ENCODE data around the gene ZIC4. TPM values are rescaled to one million over a fixed set of nuclear protein-coding genes. Genes with fewer than 3 reads are reported as not detected.

ZIC4 gene
- total RNA-seq, 1 experiment from 2014 or later: 0.21 TPM

GRCh38 chr3:147418371-147418781, 12.0 kb upstream of the ZIC4 start:
- no peak for DNase-seq (ENCODE audit: low spot score)

DNA sequence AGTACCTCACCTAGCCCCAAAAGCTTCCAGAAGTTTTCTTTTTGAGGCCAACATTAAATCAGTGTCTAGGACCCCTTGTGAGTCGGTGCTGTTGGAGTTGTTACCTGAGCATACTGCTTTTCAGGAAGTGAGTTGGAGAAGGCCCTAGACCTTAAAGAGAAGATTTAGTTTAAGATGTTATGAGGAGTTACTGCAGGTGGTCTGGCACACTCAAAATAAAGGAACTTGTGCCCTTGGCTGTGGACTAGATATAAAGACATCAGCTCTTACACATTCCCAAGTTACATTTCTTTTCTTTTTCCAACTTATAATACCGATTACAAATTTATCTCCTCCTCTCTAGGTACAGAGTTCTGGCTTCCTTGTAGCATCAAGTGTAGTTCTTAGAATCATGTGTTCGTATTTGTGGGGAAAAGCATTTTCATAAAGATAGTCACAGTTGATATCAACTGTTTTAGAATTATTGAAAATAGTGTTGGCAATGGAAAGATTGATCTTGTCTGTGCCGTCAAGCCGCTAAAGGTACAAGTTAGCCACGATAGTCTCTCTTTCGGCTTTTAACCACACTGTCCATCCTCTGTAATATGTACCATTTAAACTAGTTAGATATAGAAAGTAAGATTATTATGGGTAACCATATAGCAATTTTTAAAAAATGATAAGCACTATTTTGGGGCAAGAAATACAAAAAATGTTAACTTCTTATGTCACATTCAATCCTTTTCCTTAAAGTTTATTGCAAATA, 11.4 kb upstream of the ZIC4 start:
- no peak for DNase-seq (ENCODE audit: low spot score)

GRCh38 chr3:147416931-147417330, 10.6 kb upstream of the ZIC4 start:
- no peak for DNase-seq (ENCODE audit: low spot score)

DNA sequence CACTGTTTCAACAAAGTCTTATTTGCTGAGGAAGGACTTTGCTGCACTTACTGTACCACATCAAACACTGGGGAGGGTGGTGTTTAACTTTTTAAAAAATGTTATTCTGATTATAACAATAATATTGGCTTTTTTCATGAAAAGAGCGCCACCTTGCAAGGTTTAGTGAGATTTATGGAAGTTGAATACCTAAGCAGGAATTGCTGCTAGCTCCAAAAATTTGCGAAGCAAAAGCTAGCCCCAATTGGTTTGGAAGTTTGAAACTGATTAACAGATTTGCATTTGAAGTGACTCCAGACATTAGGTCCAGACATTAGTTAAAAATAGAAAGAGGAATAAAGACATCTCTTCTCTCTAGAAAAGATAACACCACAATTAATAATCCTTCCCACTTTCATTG, 9.5 kb upstream of the ZIC4 start:
- no peak for DNase-seq (ENCODE audit: low spot score)

DNA sequence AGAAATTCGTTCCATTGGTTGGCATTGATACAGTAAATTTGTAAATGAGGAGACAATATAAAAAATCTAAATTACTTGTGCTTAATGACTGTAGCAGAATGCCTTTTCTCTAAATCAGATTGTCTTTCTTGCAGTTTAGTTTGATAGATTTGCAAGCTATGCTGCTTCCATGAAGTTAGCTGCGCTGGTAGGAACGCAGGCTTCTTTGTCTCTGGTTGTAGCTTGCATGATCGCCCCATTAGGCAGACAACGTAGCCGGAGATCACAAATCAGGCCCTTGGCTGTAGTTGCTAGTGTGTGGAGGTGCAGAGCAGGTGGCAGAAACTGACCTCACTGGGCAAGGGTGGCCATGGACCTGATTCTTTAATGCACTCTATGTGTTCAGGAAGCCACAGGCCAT, 8.9 kb upstream of the ZIC4 start:
- no peak for DNase-seq (ENCODE audit: low spot score)

- no peak for DNase-seq (ENCODE audit: low spot score)
These were observed 8.2 kb upstream of the ZIC4 start for GRCh38 chr3:147414390-147415138.

- no peak for DNase-seq (ENCODE audit: low spot score)
These were observed 7.5 kb upstream of the ZIC4 start for GRCh38 chr3:147413686-147414389.

GRCh38 chr3:147412917-147413685, 6.8 kb upstream of the ZIC4 start:
- DNase-seq (ENCODE audit: low spot score): no peak

DNA sequence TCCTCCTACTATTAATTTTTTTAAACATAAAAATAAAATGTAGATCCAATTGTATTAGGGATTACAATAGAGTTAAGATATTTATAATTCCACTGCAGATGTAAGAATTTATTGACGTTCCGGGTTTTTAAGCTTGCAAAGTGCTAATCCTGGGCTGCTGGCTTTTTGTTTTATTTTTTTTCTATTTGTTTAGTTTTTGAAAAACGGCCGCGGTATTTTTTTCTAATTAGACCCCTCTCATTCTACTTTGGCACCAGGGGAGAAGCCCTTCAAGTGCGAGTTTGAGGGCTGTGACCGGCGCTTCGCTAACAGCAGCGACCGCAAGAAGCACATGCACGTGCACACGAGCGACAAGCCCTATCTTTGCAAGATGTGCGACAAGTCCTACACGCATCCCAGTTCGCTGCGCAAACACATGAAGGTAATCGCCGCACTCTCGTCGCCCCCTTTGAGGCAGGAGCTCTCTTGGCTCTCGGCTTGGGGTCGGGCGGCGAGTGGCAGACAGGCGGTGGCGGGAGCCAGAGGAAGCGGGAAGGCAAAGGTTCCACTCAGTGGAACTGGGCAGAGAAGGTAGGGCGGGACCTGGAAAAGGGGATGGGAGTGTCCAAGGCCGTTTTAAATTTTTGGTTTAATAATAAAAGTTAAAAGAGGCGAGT, 6.0 kb upstream of the ZIC4 start:
- no peak for DNase-seq (ENCODE audit: low spot score)

DNA sequence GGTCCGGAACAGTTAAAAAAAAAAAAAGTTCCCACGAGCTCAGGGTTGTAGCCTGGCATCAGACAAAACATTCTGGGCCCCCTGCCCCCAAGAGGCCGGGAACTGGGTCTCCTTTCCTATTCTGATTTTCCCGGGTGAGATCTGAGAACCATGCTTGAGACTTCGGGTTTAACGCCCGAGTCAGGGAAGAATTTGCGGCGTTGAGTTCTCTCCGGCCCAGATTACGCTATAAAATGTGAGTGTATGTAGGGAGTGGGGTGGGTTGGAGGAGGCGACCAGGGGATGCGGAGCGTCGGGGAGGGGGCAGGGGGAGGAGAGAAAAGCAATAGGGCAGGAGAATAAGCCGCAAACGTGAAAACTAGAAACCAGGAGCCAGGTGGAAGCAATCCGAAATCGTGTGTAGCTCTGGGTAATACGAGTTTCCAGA, 5.5 kb upstream of the ZIC4 start:
- no peak for DNase-seq (ENCODE audit: low spot score)

DNA sequence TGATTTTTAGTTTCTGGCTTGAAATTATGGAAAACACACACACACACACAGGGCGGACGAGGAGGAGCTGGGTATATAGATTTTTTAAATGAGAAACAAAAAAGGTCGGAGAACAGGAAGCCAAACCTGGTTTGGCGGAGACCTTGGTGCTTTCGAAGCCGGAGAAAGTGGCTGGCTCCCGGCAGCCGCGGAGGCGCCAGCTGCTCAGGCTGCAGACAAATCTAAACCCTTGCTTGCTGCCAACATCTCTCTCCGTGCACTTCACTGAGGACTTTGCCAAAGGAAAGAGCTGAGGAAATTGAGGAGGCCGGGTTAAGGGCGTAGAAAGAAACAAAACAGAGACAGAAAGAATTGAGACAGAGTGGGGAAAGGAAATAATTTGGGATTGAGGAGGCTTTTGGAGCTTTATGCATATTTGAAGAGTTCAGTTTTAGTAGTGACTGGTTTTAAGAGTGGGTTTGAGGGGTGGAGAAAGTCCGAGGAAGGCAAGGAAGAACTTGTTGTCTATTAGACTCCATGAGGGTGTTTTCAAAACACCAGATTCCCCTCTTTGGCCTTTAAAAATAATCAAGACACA, 5.0 kb upstream of the ZIC4 start:
- DNase-seq (ENCODE audit: low spot score): no peak

- DNase-seq (ENCODE audit: low spot score): peak; percentile 76
These were observed 4.3 kb upstream of the ZIC4 start for GRCh38 chr3:147410526-147411237.

- DNase-seq (ENCODE audit: low spot score): no peak
These were observed 3.8 kb upstream of the ZIC4 start for GRCh38 chr3:147410116-147410525.

GRCh38 chr3:147409143-147410115, 3.1 kb upstream of the ZIC4 start, which contains the start of gene ZIC1:
Gene ZIC1 (plus strand): TSS chr3:147409365. CDS start chr3:147410113, 748 bp downstream.
- DNase-seq (ENCODE audit: low spot score): peak; percentile 84

- DNase-seq (ENCODE audit: low spot score): peak; percentile 58
These were observed 2.1 kb upstream of the ZIC4 start for GRCh38 chr3:147408188-147409100.

- no peak for DNase-seq (ENCODE audit: low spot score)
These were observed 1.3 kb upstream of the ZIC4 start for GRCh38 chr3:147407498-147408187.

GRCh38 chr3:147407114-147407497, 763 bp upstream of the ZIC4 start:
- DNase-seq (ENCODE audit: low spot score): no peak
